Nephron (organoid): ENCODE results near the gene MISP.

ENCODE experiments used
- H3K27ac Mint-ChIP-seq, 3 experiments: 2 replicates each; pipeline ENCODE4 v1.8.0; 2020; ENCODE audit warnings: mixed read lengths in 3 of 3, mild to moderate bottlenecking in 2 of 3, moderate library complexity in 1 of 3
- H3K27me3 Mint-ChIP-seq: 2 replicates; pipeline ENCODE4 v1.8.0; 2021; ENCODE audit warnings: low read depth, mild to moderate bottlenecking, moderate library complexity, mixed read lengths
- H3K36me3 Mint-ChIP-seq: 2 replicates; pipeline ENCODE4 v1.8.0; 2020; ENCODE audit warnings: low read depth, mixed read lengths
- H3K4me1 Mint-ChIP-seq: 2 replicates; pipeline ENCODE4 v1.8.0; 2020; ENCODE audit warnings: mixed read lengths
- H3K4me3 Mint-ChIP-seq, 3 experiments: 2 replicates each; pipeline ENCODE4 v1.8.0; 2020; ENCODE audit warnings: mild to moderate bottlenecking in 3 of 3, mixed read lengths in 3 of 3, moderate library complexity in 2 of 3
- H3K9me3 Mint-ChIP-seq: 2 replicates; pipeline ENCODE4 v1.8.0; 2020; ENCODE audit warnings: mixed read lengths
- CTCF ChIP-seq, 3 experiments: fragments of 200-600 bp; sonication (generic); IDR thresholded peaks; one replicate each; pipeline ENCODE4 v1.5.0; 2021; ENCODE audit warnings: antibody characterized with exemption in 3 of 3; ENCODE audit not compliant: unreplicated experiment in 3 of 3

Gene MISP

GRCh38 chr19:708154-709143, 42.5 kb upstream of the MISP start, which contains the start of gene PALM:
Gene PALM, plus strand, starts transcription at chr19:708935. Its CDS starts 212 bp downstream, at chr19:709147.
- H3K4me3 Mint-ChIP-seq, result peak within 1 kb of the TSS; percentile 77 to 87 (median 83)
- peaks cover 11% of the 10 kb centered on the region for H3K4me1 Mint-ChIP-seq
- H3K9me3 Mint-ChIP-seq, result no peaks in the 10 kb centered on the region
- peaks cover 3% of the 10 kb centered on the region for H3K36me3 Mint-ChIP-seq
- H3K27me3 Mint-ChIP-seq, result peaks cover 4% of the 10 kb centered on the region
- TF ChIP-seq CTCF (IDR thresholded peaks at IDR 0.05; ENCODE audit: unreplicated experiment in 3 of 3), result peak; percentile 14 to 36 (median 24)
- H3K27ac Mint-ChIP-seq, result peak within 1 kb of the TSS; percentile 54 to 85 (median 56)

- Mint-ChIP-seq H3K36me3 (peaks cover 3% of the 10 kb centered on the region), H3K4me3 (peak overlapping the region; percentile 77 to 78 (median 77)), H3K27ac (no peak overlapping the region), H3K27me3 (peaks cover 4% of the 10 kb centered on the region), H3K4me1 (peaks cover 11% of the 10 kb centered on the region), H3K9me3 (no peaks in the 10 kb centered on the region)
- TF ChIP-seq CTCF (IDR thresholded peaks at IDR 0.05; ENCODE audit: unreplicated experiment in 3 of 3), result no peak
Observed at GRCh38 chr19:709196-709964, 41.5 kb upstream of the MISP start.

- TF ChIP-seq CTCF (IDR thresholded peaks at IDR 0.05; ENCODE audit: unreplicated experiment in 3 of 3), result no peak
- peak overlapping the region in 2 of 3 experiments; percentile 16 to 77 for H3K4me3 Mint-ChIP-seq
- no peaks in the 10 kb centered on the region for H3K9me3 Mint-ChIP-seq
- peaks cover 4% of the 10 kb centered on the region for H3K27me3 Mint-ChIP-seq
- peaks cover 3% of the 10 kb centered on the region for H3K36me3 Mint-ChIP-seq
- peaks cover 11% of the 10 kb centered on the region for H3K4me1 Mint-ChIP-seq
- H3K27ac Mint-ChIP-seq, result no peak overlapping the region
Observed at GRCh38 chr19:709965-710571, 40.8 kb upstream of the MISP start.

GRCh38 chr19:710767-711166, 40.1 kb upstream of the MISP start:
- peaks cover 11% of the 10 kb centered on the region for H3K4me1 Mint-ChIP-seq
- peak overlapping the region; percentile 55 to 83 (median 79) for H3K27ac Mint-ChIP-seq
- TF ChIP-seq CTCF (IDR thresholded peaks at IDR 0.05; ENCODE audit: unreplicated experiment in 3 of 3), result no peak
- peaks cover 4% of the 10 kb centered on the region for H3K27me3 Mint-ChIP-seq
- H3K36me3 Mint-ChIP-seq, result peaks cover 10% of the 10 kb centered on the region
- no peaks in the 10 kb centered on the region for H3K9me3 Mint-ChIP-seq
- H3K4me3 Mint-ChIP-seq, result peak overlapping the region; percentile 70 to 89 (median 86)

GRCh38 chr19:711254-711653, 39.7 kb upstream of the MISP start:
- peaks cover 11% of the 10 kb centered on the region for H3K4me1 Mint-ChIP-seq
- no peaks in the 10 kb centered on the region for H3K9me3 Mint-ChIP-seq
- peaks cover 13% of the 10 kb centered on the region for H3K36me3 Mint-ChIP-seq
- H3K27ac Mint-ChIP-seq, result peak overlapping the region; percentile 55 to 92 (median 79)
- H3K4me3 Mint-ChIP-seq, result peak overlapping the region; percentile 70 to 89 (median 86)
- TF ChIP-seq CTCF (IDR thresholded peaks at IDR 0.05; ENCODE audit: unreplicated experiment in 3 of 3), result no peak
- peaks cover 3% of the 10 kb centered on the region for H3K27me3 Mint-ChIP-seq
